Measurements from ENCODE around the gene COL5A1.

COL5A1 gene

DNA sequence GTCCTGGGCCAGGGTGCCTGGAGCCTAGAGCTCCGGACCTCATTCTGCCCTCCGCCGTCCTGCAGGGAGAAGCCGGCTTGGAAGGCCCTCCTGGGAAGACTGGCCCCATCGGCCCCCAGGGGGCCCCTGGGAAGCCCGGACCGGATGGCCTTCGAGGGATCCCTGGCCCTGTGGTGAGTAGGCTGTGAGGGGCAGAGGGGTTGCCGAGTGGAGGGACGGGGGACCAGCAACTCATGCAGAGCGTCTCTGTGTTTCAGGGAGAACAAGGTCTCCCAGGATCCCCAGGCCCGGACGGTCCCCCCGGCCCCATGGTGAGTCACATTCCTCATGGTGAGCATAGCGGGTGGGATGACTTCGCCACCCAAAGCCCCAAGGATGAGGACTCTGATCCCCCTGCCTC lies 177.0 kb downstream of the COL5A1 start:
- DNase-seq (ENCODE audit: low spot score) = no peak

DNA sequence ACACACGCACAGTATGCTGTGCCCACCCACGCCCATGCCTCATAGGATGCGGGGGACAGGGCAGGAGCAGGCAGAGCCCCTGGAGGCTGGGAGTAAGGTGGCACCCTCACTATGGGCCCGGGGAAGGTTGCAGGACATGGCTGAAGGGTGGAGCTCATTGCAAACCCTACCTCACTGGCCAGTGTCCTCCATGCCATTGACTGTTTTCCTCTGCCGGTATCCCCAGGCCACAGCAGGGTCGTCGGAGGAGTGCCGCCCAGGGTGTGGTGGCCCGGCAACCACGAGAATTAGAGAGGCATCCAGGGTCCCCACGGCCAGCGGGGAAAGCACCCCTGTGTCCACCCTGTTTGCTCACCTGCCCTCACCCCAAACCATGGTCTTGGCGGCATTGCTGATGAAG lies 179.3 kb downstream of the COL5A1 start:
- DNase-seq (ENCODE audit: low spot score) = no peak

DNA sequence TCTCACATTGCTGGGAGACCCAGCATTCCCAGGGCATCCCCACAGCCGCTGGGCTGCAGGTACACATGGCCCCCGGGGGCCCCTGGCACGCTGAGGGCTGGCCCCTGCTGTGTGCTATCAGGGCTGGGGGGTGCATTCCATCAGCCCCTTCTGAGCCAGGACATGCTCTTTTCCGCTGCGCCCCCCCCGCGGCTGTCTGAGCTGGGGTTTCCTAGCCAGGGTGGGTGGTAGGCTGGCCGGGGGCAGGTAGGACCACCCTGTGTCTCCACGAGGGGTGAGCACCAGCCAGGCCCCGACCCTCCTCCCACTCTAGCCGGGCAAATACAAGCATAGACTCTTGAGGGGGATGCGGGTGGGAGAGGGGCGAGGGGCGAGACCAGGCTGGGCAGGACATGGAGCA lies 180.9 kb downstream of the COL5A1 start:
- no peak for DNase-seq (ENCODE audit: low spot score)

- no peak for DNase-seq (ENCODE audit: low spot score)
Observed at GRCh38 chr9:134823623-134824022, 182.0 kb downstream of the COL5A1 start.

DNA sequence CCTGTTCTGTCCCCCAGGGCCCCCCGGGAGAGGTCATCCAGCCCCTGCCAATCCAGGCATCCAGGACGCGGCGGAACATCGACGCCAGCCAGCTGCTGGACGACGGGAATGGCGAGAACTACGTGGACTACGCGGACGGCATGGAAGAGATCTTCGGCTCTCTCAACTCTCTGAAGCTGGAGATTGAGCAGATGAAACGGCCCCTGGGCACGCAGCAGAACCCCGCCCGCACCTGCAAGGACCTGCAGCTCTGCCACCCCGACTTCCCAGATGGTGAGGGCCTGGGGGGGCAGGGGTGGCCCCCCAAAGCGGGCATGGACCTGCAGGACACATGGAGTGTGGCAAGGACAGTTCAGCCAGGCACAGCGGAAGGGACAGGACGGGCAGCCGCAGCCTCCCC lies 183.0 kb downstream of the COL5A1 start:
- DNase-seq (ENCODE audit: low spot score) = no peak

DNA sequence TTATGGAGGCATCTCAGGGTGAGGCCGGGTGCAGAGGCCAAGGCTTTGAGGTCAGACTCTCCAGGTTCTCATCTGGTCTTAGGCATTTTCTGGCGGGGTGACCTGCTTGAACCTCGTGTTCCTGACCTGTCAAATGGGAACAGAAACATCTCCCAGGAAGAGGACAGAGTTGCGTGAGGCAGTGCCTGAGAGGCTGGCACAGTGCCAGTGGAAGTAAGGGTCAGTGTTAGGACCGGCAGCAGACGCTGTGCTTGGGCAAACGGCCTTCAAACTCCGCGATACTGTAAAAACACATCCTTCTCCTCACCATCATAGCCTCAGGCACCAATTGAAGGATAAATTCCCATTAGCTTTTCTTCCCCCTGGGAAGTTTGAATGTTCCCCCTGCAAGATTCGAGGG lies 183.4 kb downstream of the COL5A1 start:
- no peak for DNase-seq (ENCODE audit: low spot score)

DNA sequence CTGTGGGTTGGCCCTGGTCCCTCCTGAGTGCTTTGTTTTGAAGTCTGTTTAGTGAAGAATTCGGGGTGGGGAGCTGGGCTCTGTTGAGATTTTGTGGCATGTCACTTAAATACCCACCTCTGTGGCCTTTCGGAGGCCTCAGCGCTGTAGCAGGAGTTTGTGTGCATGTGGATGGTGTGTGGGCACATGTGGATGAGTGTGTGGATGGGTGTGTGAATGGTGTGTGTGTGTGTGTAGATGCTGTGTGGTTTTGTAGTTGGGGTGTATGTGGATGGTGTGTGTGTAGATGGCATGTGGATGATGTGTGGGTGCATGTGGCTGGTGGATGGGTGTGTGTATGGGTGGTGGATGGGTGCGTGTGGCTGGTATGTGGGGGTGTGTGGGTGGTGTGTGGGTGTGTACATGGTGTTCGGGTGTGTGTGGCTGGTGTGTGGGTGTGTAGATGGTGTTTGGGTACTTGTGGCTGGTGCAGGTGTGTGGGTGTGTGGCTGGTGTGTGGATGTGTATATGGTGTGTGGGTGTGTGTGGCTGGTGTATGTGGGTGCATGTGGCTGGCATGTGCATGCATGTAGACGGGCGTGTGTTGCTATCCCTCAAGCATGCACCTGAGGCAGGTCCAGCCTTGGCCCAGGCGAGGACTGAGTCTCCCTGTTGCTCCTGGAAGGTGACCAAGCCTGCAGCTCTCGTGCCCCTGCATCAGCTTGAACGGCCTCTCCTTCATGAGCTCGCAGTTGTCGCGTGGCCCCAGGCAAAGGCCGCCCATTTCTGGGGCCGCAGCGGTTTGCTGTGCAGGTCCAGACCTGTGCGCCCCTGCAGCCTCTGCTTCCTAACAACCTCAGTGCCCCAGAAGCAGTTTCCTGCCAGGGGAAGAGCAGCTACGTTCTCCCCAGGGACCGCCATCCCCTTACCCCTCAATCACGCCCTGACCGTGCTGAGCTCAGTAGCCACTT lies 185.0 kb downstream of the COL5A1 start:
- DNase-seq (ENCODE audit: low spot score) = no peak

DNA sequence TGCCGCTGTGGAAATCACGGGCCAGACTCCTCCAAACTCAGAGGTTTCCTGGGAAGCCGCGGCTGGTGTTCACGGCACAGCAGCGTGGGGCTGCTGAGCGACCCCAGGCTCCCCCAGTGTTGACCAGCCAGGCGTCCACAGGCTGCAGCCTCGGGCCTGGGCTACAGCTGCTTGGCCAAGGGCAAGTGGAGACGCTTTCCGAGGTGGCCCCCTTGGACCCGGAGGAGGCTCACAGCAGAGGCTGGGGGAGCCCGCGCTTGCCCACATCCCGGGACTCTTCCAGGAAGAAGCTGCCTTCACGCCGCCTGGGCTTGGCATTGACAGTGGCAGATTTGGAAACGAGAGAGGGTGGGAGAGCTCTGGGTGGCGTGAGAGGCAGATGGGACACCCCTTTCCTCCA lies 186.0 kb downstream of the COL5A1 start:
- DNase-seq (ENCODE audit: low spot score) = no peak

DNA sequence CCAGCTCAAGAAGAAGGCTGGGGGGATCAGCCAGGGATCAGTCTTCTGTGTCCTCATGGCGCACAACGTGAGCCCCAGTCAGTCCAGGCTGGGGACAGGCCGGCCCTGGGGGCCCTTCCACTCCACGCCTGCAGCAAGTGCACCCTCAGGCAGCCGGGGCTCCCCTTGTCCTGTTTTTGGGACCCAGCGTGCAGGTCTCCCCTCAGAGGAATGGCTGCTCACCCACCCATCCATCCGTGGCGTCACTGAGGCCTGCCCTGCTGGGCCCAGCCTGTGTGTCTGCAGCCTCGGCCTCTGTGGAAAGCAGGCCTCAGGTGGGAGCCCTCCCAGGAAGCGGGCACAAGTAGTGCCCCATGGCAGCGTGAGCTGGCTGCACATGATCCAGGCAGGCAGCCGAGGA lies 186.4 kb downstream of the COL5A1 start:
- DNase-seq (ENCODE audit: low spot score) = no peak

- DNase-seq (ENCODE audit: low spot score) = no peak
Observed at GRCh38 chr9:134828892-134829291, 187.3 kb downstream of the COL5A1 start.

GRCh38 chr9:134829356-134829937 lies 187.8 kb downstream of the COL5A1 start:
- no peak for DNase-seq (ENCODE audit: low spot score)

DNA sequence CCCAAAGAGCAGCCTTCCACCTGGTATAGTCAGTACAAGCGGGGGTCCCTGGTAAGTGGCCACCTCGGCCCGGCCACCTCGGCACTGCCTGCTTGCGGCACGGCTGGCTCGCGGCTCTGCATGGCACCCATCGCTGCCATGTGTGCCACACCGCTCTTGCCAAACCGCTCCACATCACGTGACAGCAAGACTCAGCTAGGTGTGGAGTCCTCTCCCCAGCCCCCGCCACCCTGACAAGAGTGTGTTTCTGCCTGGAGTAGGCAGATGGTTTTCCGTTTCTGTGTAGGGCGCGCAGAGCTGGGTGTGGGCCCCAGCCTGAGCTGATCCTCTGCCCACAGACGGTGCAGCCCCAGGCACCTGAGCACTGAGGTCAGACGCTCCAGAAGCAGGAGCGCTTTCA lies 188.5 kb downstream of the COL5A1 start:
- DNase-seq (ENCODE audit: low spot score) = no peak

DNA sequence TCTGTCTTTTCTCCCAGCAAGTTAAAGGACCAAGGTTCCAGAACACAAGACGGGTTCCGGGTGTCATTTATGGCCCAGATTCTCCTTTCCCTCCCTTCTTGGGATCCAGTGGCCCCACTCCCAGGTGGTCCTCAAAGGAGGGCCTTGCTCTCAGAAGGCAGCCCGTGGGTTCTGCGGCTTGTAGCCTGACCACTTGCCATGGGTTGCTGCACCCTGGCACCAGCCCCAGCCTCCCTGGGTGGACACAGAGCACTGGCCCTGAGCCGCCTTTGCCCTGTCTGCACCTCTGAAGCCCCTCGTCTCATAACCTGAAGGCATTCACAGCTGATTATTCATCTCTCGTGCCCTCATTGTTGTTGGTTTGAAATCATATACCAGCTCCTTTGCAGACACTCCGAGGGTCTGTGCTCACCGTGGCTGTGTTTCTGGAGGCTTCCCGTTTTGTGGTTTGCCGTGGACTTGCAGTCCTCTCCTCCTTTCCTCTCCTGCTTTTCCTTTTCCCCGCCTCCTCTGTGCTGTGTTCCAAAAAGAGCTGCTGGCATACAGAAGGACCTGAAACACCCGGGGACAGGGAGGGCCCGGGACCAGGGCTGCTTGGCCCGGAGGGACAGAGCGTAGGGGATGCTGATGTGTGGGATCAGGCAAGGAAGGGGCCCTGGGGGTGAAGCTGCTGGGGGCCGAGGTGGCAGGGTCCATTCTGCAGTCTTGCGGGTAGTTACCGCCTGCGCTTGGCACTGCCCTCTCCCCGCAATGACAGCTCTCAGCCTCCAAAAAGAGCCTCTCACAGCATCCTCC lies 189.5 kb downstream of the COL5A1 start:
- DNase-seq (ENCODE audit: low spot score) = no peak

DNA sequence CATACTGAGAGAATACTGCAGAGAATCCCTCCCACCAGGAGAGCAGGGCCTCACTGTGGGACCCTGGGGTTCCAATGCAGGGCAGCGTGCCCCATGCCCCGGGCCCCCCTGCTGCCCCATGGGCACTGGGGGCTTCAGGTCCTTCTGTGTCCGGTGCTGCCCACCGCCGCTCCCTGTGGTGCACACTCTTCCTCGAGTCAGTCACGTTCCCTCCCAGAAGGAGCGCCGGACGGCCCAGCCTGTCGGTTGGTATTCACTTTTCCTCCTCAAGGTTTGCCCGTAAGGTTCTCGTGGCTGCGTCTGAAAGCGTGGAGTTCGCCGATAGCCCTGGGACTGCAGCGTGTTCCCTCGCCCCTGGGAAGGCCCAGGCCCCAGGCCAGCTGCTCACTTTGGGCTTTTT lies 190.9 kb downstream of the COL5A1 start:
- DNase-seq (ENCODE audit: low spot score) = no peak

DNA sequence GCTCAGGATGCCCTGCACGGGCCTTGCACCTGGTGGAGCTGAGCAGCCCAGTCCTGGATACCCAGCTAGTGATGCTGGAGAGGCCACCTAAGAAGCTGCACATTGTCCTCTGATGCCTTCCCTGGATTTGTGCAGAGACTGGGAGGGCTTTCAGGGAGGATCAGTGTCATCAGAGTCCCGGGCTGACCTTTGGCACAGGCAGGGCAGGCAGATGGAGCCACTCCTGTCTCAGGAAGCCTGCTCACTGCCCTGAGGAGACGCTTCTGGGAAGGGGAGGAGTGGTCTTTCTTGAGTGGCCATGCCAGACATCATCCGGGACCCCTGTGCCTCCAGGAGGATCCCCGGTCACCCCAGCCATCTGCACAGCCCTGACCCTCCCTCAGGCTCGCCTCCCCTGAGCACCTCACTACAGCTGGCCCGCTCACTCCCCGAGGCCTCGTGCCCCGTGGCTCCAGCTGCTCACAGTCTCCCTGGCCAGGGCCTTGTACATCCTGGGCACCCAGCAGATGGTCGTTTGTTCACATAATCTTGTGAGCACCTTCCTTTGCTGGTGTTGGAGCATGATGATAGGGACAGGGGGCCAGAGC lies 191.8 kb downstream of the COL5A1 start:
- DNase-seq (ENCODE audit: low spot score) = no peak

- DNase-seq (ENCODE audit: low spot score) = no peak
Observed at GRCh38 chr9:134834217-134834956, 192.8 kb downstream of the COL5A1 start.

- no peak for DNase-seq (ENCODE audit: low spot score)
Observed at GRCh38 chr9:134834957-134835419, 193.4 kb downstream of the COL5A1 start.

DNA sequence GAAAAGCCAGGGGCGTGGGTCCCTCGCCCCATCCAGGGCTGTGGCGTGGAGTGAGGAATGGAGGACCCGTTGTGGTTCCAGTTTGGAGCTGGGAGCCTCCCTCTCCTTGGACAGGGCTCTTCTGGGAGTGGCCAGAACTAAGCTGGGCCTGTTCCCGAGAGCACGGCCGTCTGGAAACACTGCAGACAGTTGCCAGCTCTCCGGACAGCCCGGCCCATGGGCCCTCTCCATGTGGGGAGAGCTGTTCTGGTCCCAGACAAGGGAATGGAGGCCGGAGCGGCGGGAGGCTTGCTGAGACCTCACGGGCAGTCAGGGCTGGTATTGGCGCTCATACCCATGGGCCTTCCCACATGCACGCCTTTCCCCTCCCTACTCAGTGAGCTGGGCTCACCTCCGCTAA lies 193.8 kb downstream of the COL5A1 start:
- DNase-seq (ENCODE audit: low spot score) = no peak

- no peak for DNase-seq (ENCODE audit: low spot score)
Observed at GRCh38 chr9:134835987-134836386, 194.4 kb downstream of the COL5A1 start.

- DNase-seq (ENCODE audit: low spot score) = no peak
Observed at GRCh38 chr9:134836406-134836970, 194.9 kb downstream of the COL5A1 start.

- no peak for DNase-seq (ENCODE audit: low spot score)
Observed at GRCh38 chr9:134837529-134837928, 195.9 kb downstream of the COL5A1 start.
